MCF 10A (cell line): ENCODE results near the gene DHRS13. TPM values are rescaled to one million over a fixed set of nuclear protein-coding genes. Genes with fewer than 3 reads are reported as not detected.
"Not testable (repeated sequence)": the region's sequence is repeated elsewhere in the genome, so short reads cannot be mapped to it uniquely, and the experiment has no call there.

ENCODE experiments used
- BruUV-seq: library from RNA; stranded (reverse); fragments of 400-500 nt; replicated peaks from 2 replicates; lab custom pipeline; 2021; lab: Mats Ljungman, UMichigan
- CTCF ChIA-PET: fragments of 300-600 bp; sonication (Branson Sonifier 250); formaldehyde crosslinking; extraction: SDS; loops from one replicate; lab custom pipeline; 2021; ENCODE audit warnings: antibody characterized with exemption, inconsistent platforms; lab: Yijun Ruan, JAX
- POLR2A ChIA-PET: fragments of 300-600, 350-650 bp; sonication (Branson Sonifier 250); formaldehyde crosslinking; extraction: SDS; loops from one replicate; lab custom pipeline; 2020; ENCODE audit warnings: antibody characterized with exemption, inconsistent platforms; lab: Yijun Ruan, JAX
- DNase-seq: peaks from one replicate; pipeline ENCODE4 v3.0.0-alpha.2; 2018; ENCODE audit not compliant: unreplicated experiment
- H3K27ac Mint-ChIP-seq: one replicate; pipeline ENCODE4 v1.8.0; 2022; ENCODE audit warnings: mild to moderate bottlenecking, low read depth, mixed read lengths; ENCODE audit not compliant: unreplicated experiment
- H3K27me3 Mint-ChIP-seq: one replicate; pipeline ENCODE4 v1.8.0; 2022; ENCODE audit warnings: mixed read lengths; ENCODE audit not compliant: insufficient read depth, unreplicated experiment
- H3K36me3 Mint-ChIP-seq: one replicate; pipeline ENCODE4 v1.8.0; 2022; ENCODE audit warnings: mild to moderate bottlenecking, moderate library complexity, mixed read lengths; ENCODE audit not compliant: insufficient read depth, unreplicated experiment
- H3K4me1 Mint-ChIP-seq: one replicate; pipeline ENCODE4 v1.8.0; 2022; ENCODE audit warnings: mixed read lengths; ENCODE audit not compliant: insufficient read depth, unreplicated experiment
- H3K4me3 Mint-ChIP-seq: one replicate; pipeline ENCODE4 v1.8.0; 2022; ENCODE audit warnings: mild to moderate bottlenecking, moderate library complexity, mixed read lengths; ENCODE audit not compliant: unreplicated experiment
- H3K9me3 Mint-ChIP-seq: one replicate; pipeline ENCODE4 v1.8.0; 2022; ENCODE audit warnings: mixed read lengths; ENCODE audit not compliant: unreplicated experiment
- intact Hi-C: fragments of 100-400 bp; cut with micrococcal nuclease; formaldehyde crosslinking; loops from 2 replicates; pipeline ENCODE4 v1.14.1; 2022
- total RNA-seq: library from RNA; stranded (reverse); gene quantifications from 2 replicates; pipeline ENCODE4 v1.2.3, GENCODE V29; 2022
- TF ChIP-seq, protein P1 (sequence below): fragments of 200-600 bp; IDR thresholded peaks from one replicate; pipeline ENCODE4 v1.8.0; 2022; ENCODE audit warnings: antibody characterized with exemption, mild to moderate bottlenecking; ENCODE audit not compliant: unreplicated experiment

DHRS13 gene
- total RNA-seq, 1 experiment from 2014 or later = 9.5 TPM

DNA sequence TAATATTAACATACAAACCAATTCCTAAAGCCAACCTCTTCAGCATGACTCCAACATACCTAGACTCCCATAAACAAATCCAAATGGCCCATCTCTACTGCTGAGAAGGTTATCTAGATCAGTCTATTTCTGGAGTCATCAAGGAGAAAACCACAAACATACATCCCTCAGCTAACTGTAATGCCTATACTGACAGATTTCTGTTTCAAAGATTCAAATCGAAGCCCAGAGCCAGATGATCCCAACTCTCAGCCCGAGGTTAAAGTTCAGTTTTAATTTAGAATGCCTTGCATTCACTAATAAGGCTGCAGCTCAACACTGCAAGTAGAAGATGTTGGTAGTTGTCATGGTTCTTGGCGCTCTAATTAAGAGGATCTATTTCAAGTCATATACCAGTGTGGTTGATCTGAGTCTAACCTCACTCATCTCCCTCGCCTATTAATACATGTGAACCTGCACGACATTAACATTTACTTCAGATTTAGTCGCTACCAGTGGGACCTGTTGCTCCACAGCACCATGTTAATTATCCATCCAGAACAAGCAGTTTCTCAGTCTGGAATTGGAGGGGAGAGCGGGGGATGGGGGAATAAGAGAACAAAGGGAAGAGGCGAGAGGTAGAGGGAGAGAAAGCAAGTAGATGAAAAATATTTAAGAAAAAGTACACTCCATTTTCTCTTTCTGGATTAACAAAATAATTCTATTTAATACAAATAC lies 33.0 kb upstream of the DHRS13 start:
- Mint-ChIP-seq H3K4me3 (no peak overlapping the region), H3K36me3 (peaks cover 25% of the 10 kb centered on the region), H3K27ac (no peak overlapping the region), H3K27me3 (no peaks in the 10 kb centered on the region), H3K9me3 (no peaks in the 10 kb centered on the region), H3K4me1 (peaks cover 16% of the 10 kb centered on the region)
- ChIA-PET CTCF (interaction anchor here (0.6 to 1.6 kb wide), 6 partner anchors 14 to 632 kb away, joined by 3 to 7 read pairs (median 3); no protein-coding TSS in a partner anchor), POLR2A (interaction anchor here (3.0 to 8.8 kb wide), 3 partner anchors 9 to 27 kb away, joined by 9 to 130 read pairs (median 30); partner anchors contain the start of gene PHF12)
- DNase-seq = no peak
- no TSS peak for BruUV-seq
- intact Hi-C loops = no loop called here
- TF ChIP-seq, protein P1, sequence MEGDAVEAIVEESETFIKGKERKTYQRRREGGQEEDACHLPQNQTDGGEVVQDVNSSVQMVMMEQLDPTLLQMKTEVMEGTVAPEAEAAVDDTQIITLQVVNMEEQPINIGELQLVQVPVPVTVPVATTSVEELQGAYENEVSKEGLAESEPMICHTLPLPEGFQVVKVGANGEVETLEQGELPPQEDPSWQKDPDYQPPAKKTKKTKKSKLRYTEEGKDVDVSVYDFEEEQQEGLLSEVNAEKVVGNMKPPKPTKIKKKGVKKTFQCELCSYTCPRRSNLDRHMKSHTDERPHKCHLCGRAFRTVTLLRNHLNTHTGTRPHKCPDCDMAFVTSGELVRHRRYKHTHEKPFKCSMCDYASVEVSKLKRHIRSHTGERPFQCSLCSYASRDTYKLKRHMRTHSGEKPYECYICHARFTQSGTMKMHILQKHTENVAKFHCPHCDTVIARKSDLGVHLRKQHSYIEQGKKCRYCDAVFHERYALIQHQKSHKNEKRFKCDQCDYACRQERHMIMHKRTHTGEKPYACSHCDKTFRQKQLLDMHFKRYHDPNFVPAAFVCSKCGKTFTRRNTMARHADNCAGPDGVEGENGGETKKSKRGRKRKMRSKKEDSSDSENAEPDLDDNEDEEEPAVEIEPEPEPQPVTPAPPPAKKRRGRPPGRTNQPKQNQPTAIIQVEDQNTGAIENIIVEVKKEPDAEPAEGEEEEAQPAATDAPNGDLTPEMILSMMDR = no peak

DNA sequence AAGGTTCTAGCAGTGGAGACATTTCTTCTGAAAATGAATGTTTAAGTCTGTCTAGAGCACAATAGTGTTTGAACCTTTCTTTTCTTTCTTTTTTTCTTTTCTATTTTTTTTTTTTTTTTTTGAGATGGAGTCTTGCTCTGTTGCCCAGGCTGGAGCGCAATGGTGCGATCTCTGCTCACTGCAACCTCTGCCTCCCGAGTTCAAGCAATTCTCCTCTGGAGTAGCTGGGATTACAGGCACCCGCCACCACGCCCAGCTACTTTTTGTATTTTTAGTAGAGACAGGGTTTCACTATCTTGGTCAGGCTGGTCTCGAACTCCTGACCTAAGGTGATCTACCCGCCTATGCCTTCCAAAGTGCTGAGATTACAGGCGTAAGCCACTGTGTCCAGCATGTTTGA lies 31.6 kb upstream of the DHRS13 start:
- H3K4me3 Mint-ChIP-seq, intact Hi-C loops, BruUV-seq, H3K27ac Mint-ChIP-seq, DNase-seq, H3K27me3 Mint-ChIP-seq, H3K9me3 Mint-ChIP-seq: not testable (repeated sequence)
- Mint-ChIP-seq H3K36me3 (peaks cover 31% of the 10 kb centered on the region), H3K4me1 (peaks cover 16% of the 10 kb centered on the region)
- CTCF ChIA-PET = interaction anchor here (0.6 to 1.2 kb wide), 2 partner anchors 18 to 384 kb away, joined by 3 to 4 read pairs; no protein-coding TSS in a partner anchor
- POLR2A ChIA-PET = interaction anchor here (8.8 kb wide), 1 partner anchor 14 kb away, joined by 130 read pairs; the partner anchor contains the start of gene PHF12

DNA sequence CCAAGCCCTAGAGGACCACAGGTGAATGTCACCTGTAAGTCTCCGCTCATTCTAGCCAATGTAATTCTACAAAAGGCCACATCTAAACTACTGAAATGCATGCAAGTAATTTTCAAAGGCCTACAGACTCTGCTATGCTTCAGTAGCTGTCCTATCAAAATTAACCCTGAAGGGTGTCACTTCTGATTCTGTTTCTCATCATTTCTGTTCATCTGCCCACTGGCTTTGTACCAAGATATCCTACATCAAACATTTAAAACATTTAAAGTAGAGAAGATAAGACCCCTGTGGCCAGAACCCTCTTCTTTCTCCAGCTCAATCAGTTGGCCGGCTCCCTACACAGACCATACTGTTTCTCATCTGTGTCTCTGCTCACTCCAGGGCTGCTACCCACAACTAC lies 26.9 kb upstream of the DHRS13 start:
- TF ChIP-seq, protein P1 = no peak
- CTCF ChIA-PET = interaction anchor here (0.6 to 1.1 kb wide), 4 partner anchors 13 to 166 kb away, joined by 3 to 7 read pairs (median 3); no protein-coding TSS in a partner anchor
- POLR2A ChIA-PET = interaction anchor here (0.6 to 6.0 kb wide), 4 partner anchors 8 to 117 kb away, joined by 3 to 30 read pairs (median 4); partner anchors contain the start of gene PHF12
- no peak overlapping the region for H3K4me3 Mint-ChIP-seq
- H3K4me1 Mint-ChIP-seq = peaks cover 20% of the 10 kb centered on the region
- intact Hi-C loops = no loop called here
- H3K27me3 Mint-ChIP-seq = no peaks in the 10 kb centered on the region
- H3K36me3 Mint-ChIP-seq = peaks cover 51% of the 10 kb centered on the region
- H3K27ac Mint-ChIP-seq = no peak overlapping the region
- BruUV-seq = no TSS peak
- DNase-seq = no peak
- H3K9me3 Mint-ChIP-seq = no peaks in the 10 kb centered on the region

DNA sequence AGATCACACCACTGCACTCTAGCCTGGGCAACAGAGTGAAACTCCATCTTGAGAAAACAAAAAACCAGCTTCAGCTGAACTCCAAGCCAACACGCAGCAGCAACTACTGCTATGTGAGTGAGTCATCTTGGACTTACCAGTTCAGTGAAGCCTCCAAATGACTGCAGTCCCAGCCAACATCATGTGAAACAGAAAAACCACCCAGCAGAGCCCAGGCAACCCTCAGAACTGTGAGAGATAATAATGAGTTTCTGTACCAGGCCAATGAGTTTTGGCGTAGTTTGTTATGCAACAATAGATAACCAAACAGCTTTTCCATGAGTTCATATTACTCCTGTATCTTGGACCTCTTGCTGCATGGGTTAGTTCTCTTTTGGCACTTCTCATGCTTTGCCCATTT lies 25.2 kb upstream of the DHRS13 start:
- ChIA-PET POLR2A (interaction anchor here (0.5 to 6.0 kb wide), 6 partner anchors 10 to 201 kb away, joined by 3 to 30 read pairs (median 5); no protein-coding TSS in a partner anchor), CTCF (interaction anchor here (0.6 to 1.6 kb wide), 6 partner anchors 9 to 201 kb away, joined by 3 to 12 read pairs (median 4); no protein-coding TSS in a partner anchor)
- DNase-seq = peak; percentile 64

More for the DNA sequence above, 25.2 kb upstream of the DHRS13 start:
- TF ChIP-seq, protein P1 = no peak
- peaks cover 57% of the 10 kb centered on the region for H3K36me3 Mint-ChIP-seq
- no peaks in the 10 kb centered on the region for H3K9me3 Mint-ChIP-seq
- no peak overlapping the region for H3K27ac Mint-ChIP-seq
- intact Hi-C loops = no loop called here
- no peak overlapping the region for H3K4me3 Mint-ChIP-seq
- peaks cover 20% of the 10 kb centered on the region for H3K4me1 Mint-ChIP-seq
- no peaks in the 10 kb centered on the region for H3K27me3 Mint-ChIP-seq
- no TSS peak for BruUV-seq
